H9 (cell line): ENCODE data around the gene ZNRF2. TPM values are rescaled to one million over a fixed set of nuclear protein-coding genes. Genes with fewer than 3 reads are reported as not detected.
A peak's percentile ranks its signal among the peaks of the same experiment; 100 is the strongest.
"Not testable (repeated sequence)": the region's sequence is repeated elsewhere in the genome, so short reads cannot be mapped to it uniquely, and the experiment has no call there.

ENCODE experiments used
- DNase-seq: peaks from one replicate; pipeline ENCODE4 v3.0.0-alpha.2; 2017
- H2AFZ ChIP-seq: one replicate; pipeline ENCODE4 v1.6.1; 2013; ENCODE audit warnings: mild to moderate bottlenecking, low read length, control low read depth, moderate library complexity
- H2AK5ac ChIP-seq: 2 replicates; pipeline ENCODE4 v1.6.1; 2013; ENCODE audit warnings: low read length, control low read depth, mixed read lengths; ENCODE audit not compliant: insufficient read length
- H2BK120ac ChIP-seq: one replicate; pipeline ENCODE4 v1.6.1; 2013; ENCODE audit warnings: low read depth, mild to moderate bottlenecking, low read length, control low read depth, inconsistent platforms; ENCODE audit not compliant: poor library complexity, severe bottlenecking
- H2BK12ac ChIP-seq: 2 replicates; pipeline ENCODE4 v1.6.1; 2013; ENCODE audit warnings: low read length, control low read depth, mixed read lengths, low read depth; ENCODE audit not compliant: insufficient read length
- H2BK15ac ChIP-seq: 2 replicates; pipeline ENCODE4 v1.6.1; 2013; ENCODE audit warnings: low read depth, low read length, control low read depth
- H2BK20ac ChIP-seq: one replicate; pipeline ENCODE4 v1.6.1; 2013; ENCODE audit warnings: low read depth, mild to moderate bottlenecking, low read length, control low read depth, inconsistent platforms; ENCODE audit not compliant: poor library complexity, severe bottlenecking
- H2BK5ac ChIP-seq: 2 replicates; pipeline ENCODE4 v1.6.1; 2013; ENCODE audit warnings: low read length, control low read depth, mixed read lengths; ENCODE audit not compliant: insufficient read length
- H3K14ac ChIP-seq: 2 replicates; pipeline ENCODE4 v1.6.1; 2013; ENCODE audit warnings: low read length, control low read depth; ENCODE audit not compliant: insufficient read depth
- H3K18ac ChIP-seq: 2 replicates; pipeline ENCODE4 v1.6.1; 2013; ENCODE audit warnings: low read depth, mild to moderate bottlenecking, mixed read lengths, low read length, control low read depth; ENCODE audit not compliant: insufficient read length
- H3K23ac ChIP-seq: 2 replicates; pipeline ENCODE4 v1.6.1; 2013; ENCODE audit warnings: low read length, control low read depth, mixed read lengths, low read depth; ENCODE audit not compliant: insufficient read length
- H3K23me2 ChIP-seq: 2 replicates; pipeline ENCODE4 v1.6.1; 2013; ENCODE audit warnings: low read depth, mild to moderate bottlenecking, mixed read lengths, low read length, control low read depth; ENCODE audit not compliant: insufficient read length, poor library complexity, severe bottlenecking
- H3K27ac ChIP-seq: 2 replicates; pipeline ENCODE4 v1.5.1; 2013; ENCODE audit warnings: low read length, control low read depth, mixed read lengths, low read depth; ENCODE audit not compliant: insufficient read length
- H3K27me3 ChIP-seq: 2 replicates; pipeline ENCODE4 v1.6.1; 2013; ENCODE audit warnings: low read length, control low read depth, inconsistent platforms; ENCODE audit not compliant: insufficient read depth
- H3K4ac ChIP-seq: 2 replicates; pipeline ENCODE4 v1.6.1; 2013; ENCODE audit warnings: low read depth, mild to moderate bottlenecking, control low read depth, inconsistent platforms, low read length, moderate library complexity
- H3K4me1 ChIP-seq: 2 replicates; pipeline ENCODE4 v1.6.1; 2013; ENCODE audit warnings: low read length, control low read depth, inconsistent platforms; ENCODE audit not compliant: insufficient read depth
- H3K4me2 ChIP-seq: 2 replicates; pipeline ENCODE4 v1.6.1; 2013; ENCODE audit warnings: low read length, control low read depth, mixed read lengths; ENCODE audit not compliant: insufficient read length, insufficient read depth
- H3K56ac ChIP-seq: 2 replicates; pipeline ENCODE4 v1.6.1; 2013; ENCODE audit warnings: low read depth, mild to moderate bottlenecking, mixed read lengths, low read length, control low read depth; ENCODE audit not compliant: insufficient read length
- H3K79me1 ChIP-seq: 2 replicates; pipeline ENCODE4 v1.6.1; 2013; ENCODE audit warnings: low read depth, mild to moderate bottlenecking, moderate library complexity, low read length, control low read depth, inconsistent platforms; ENCODE audit not compliant: insufficient read depth, poor library complexity, severe bottlenecking
- H3K79me2 ChIP-seq: 2 replicates; pipeline ENCODE4 v1.6.1; 2013; ENCODE audit warnings: low read length, control low read depth, inconsistent platforms; ENCODE audit not compliant: insufficient read depth
- H3K9ac ChIP-seq: 2 replicates; pipeline ENCODE4 v1.6.1; 2013; ENCODE audit warnings: low read length, control low read depth, mixed read lengths; ENCODE audit not compliant: insufficient read length; ENCODE audit errors: extremely low read depth
- H3K9me3 ChIP-seq: one replicate; pipeline ENCODE4 v1.6.1; 2013; ENCODE audit warnings: low read depth, low read length, inconsistent platforms; ENCODE audit not compliant: control insufficient read depth
- H3T11ph ChIP-seq: one replicate; pipeline ENCODE4 v1.6.1; 2013; ENCODE audit warnings: mild to moderate bottlenecking, low read length, control low read depth, inconsistent platforms
- H4K20me1 ChIP-seq: one replicate; pipeline ENCODE4 v1.6.1; 2013; ENCODE audit not compliant: control insufficient read depth, insufficient read length, insufficient read depth
- H4K5ac ChIP-seq: 2 replicates; pipeline ENCODE4 v1.6.1; 2013; ENCODE audit warnings: low read depth, mild to moderate bottlenecking, mixed read lengths, low read length, control low read depth; ENCODE audit not compliant: insufficient read length
- H4K8ac ChIP-seq: replicated peaks from 2 replicates; pipeline ENCODE4 v1.6.1; 2013; ENCODE audit warnings: low read length, control low read depth, mixed read lengths, low read depth; ENCODE audit not compliant: insufficient read length
- H4K91ac ChIP-seq: 2 replicates; pipeline ENCODE4 v1.6.1; 2013; ENCODE audit warnings: low read depth, mild to moderate bottlenecking, moderate library complexity, mixed read lengths, low read length, control low read depth; ENCODE audit not compliant: insufficient read length
- H3K27ac Mint-ChIP-seq, 3 experiments: 2 replicates in 2 of 3; 3 replicates in 1 of 3; pipeline ENCODE4 v1.8.0; 2020 to 2021; ENCODE audit warnings: mixed read lengths in 3 of 3, mild to moderate bottlenecking in 1 of 3, moderate library complexity in 1 of 3
- H3K27me3 Mint-ChIP-seq: 2 replicates; pipeline ENCODE4 v1.8.0; 2021; ENCODE audit warnings: low read depth, mild to moderate bottlenecking, moderate library complexity, mixed read lengths
- H3K36me3 Mint-ChIP-seq, 3 experiments: 2 replicates in 2 of 3; 3 replicates in 1 of 3; pipeline ENCODE4 v1.8.0; 2020 to 2021; ENCODE audit warnings: low read depth in 3 of 3, mixed read lengths in 3 of 3; ENCODE audit not compliant: insufficient read depth in 1 of 3
- H3K4me1 Mint-ChIP-seq, 2 experiments: 2 replicates each; pipeline ENCODE4 v1.8.0; 2020; ENCODE audit warnings: mixed read lengths in 2 of 2
- H3K4me3 Mint-ChIP-seq, 2 experiments: 2 replicates in 1 of 2; 3 replicates in 1 of 2; pipeline ENCODE4 v1.8.0; 2020 to 2021; ENCODE audit warnings: mild to moderate bottlenecking in 2 of 2, mixed read lengths in 2 of 2, moderate library complexity in 1 of 2
- H3K9me3 Mint-ChIP-seq, 2 experiments: 2 replicates in 1 of 2; 3 replicates in 1 of 2; pipeline ENCODE4 v1.8.0; 2020; ENCODE audit warnings: mild to moderate bottlenecking in 2 of 2, mixed read lengths in 2 of 2, moderate library complexity in 1 of 2
- CTCF ChIP-seq: fragments of 200-600 bp; sonication (generic); conservative IDR thresholded peaks from 3 replicates; pipeline ENCODE4 v1.8.0; 2021; ENCODE audit warnings: antibody characterized with exemption, mild to moderate bottlenecking
- WGBS: extraction: QIAGEN DNeasy Blood & Tissue Kit; methylation state at CpG from one replicate; pipeline ENCODE4 v1.1.7; 2013; ENCODE audit warnings: missing lambda C conversion rate, low lambda C conversion rate, mixed read lengths; ENCODE audit not compliant: insufficient read length; ENCODE audit errors: extremely low coverage; 5-methylcytosine and 5-hydroxymethylcytosine counted together
- total RNA-seq: library from RNA; stranded (reverse); gene quantifications from 2 replicates; pipeline ENCODE4 v1.2.1, GENCODE V29; 2021

Gene ZNRF2
- total RNA-seq, 1 experiment from 2014 or later, result 16.5 TPM

- Histone ChIP-seq H3K14ac (no peak overlapping the region), H2BK12ac (no peak overlapping the region), H3K27me3 (no peaks in the 10 kb centered on the region), H3K9ac (no peak overlapping the region), H3K4ac (no peak overlapping the region), H3K4me2 (no peak overlapping the region), H3K23me2 (no peaks in the 10 kb centered on the region), H3K79me2 (no peaks in the 10 kb centered on the region), H3T11ph (no peak overlapping the region), H2BK15ac (no peak overlapping the region), H2AFZ (no peak overlapping the region), H3K27ac (no peak overlapping the region), H4K8ac (no peak overlapping the region), H2AK5ac (no peak overlapping the region), H4K20me1 (no peaks in the 10 kb centered on the region), H2BK120ac (no peak overlapping the region), H3K9me3 (no peaks in the 10 kb centered on the region), H4K91ac (no peak overlapping the region), H4K5ac (no peak overlapping the region), H3K4me1 (no peaks in the 10 kb centered on the region), H2BK5ac (no peak overlapping the region), H3K23ac (no peak overlapping the region), H3K79me1 (no peaks in the 10 kb centered on the region), H3K56ac (no peak overlapping the region), H2BK20ac (no peak overlapping the region), H3K18ac (no peak overlapping the region)
- TF ChIP-seq CTCF, result no peak
- peaks cover 5 to 6% of the 10 kb centered on the region in 2 experiments; a peak in 2 of 4 replicates for H3K4me1 Mint-ChIP-seq
- H3K9me3 Mint-ChIP-seq, result no peaks in the 10 kb centered on the region
- DNase-seq, result no peak
- WGBS, result no CpG with 5 or more reads among the region's 4 CpGs
- H3K4me3 Mint-ChIP-seq, result no peak overlapping the region
- peak overlapping the region in 1 of 3 experiments; percentile 35; a peak in 1 of 7 replicates for H3K27ac Mint-ChIP-seq
- no peaks in the 10 kb centered on the region for H3K36me3 Mint-ChIP-seq
- H3K27me3 Mint-ChIP-seq, result peaks cover 1% of the 10 kb centered on the region
Measured at GRCh38 chr7:30264052-30264451, 20.3 kb upstream of the ZNRF2 start.

GRCh38 chr7:30265189-30265588 is 19.2 kb upstream of the ZNRF2 start:
- not testable (repeated sequence) for H3K23me2 ChIP-seq, H3K23ac ChIP-seq, H4K5ac ChIP-seq, H2BK15ac ChIP-seq, H4K91ac ChIP-seq, H2BK12ac ChIP-seq, H4K20me1 ChIP-seq, H3K4me3 Mint-ChIP-seq, H3K4me2 ChIP-seq, H3K18ac ChIP-seq, H3K56ac ChIP-seq, H3K4ac ChIP-seq, H3K9ac ChIP-seq, DNase-seq, H3K27ac ChIP-seq, H3K27me3 ChIP-seq, H3K9me3 Mint-ChIP-seq, H3K27ac Mint-ChIP-seq, H3T11ph ChIP-seq, H2BK120ac ChIP-seq, H2AFZ ChIP-seq, H3K14ac ChIP-seq, H3K9me3 ChIP-seq, H3K27me3 Mint-ChIP-seq, H2BK20ac ChIP-seq, H3K4me1 Mint-ChIP-seq, H3K36me3 Mint-ChIP-seq, H3K79me1 ChIP-seq, H3K79me2 ChIP-seq, H3K4me1 ChIP-seq, H2AK5ac ChIP-seq, H4K8ac ChIP-seq, H2BK5ac ChIP-seq
- no CpG with 5 or more reads among the region's 4 CpGs for WGBS
